ENCODE measurements around the gene LDLR.
"Not testable (repeated sequence)": the region's sequence is repeated elsewhere in the genome, so short reads cannot be mapped to it uniquely, and the experiment has no call there.

DNA sequence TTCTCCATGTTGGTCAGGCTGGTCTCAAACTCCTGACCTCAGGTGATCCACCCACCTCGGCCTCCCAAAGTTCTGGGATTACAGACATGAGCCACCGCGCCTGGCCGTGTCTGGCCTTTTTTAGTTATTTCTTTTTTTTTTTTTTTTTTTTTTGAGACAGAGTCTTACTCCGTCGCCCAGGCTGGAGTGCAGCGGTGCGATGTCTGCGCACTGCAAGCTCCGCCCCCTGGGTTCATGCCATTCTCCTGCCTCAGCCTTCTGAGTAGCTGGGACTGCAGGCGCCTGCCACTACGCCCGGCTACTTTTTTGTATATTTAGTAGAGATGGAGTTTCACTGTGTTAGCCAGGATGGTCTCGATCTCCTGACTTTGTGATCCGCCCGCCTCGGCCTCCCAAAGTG lies 32.7 kb downstream of the LDLR start:
- TF ChIP-seq, protein P1, sequence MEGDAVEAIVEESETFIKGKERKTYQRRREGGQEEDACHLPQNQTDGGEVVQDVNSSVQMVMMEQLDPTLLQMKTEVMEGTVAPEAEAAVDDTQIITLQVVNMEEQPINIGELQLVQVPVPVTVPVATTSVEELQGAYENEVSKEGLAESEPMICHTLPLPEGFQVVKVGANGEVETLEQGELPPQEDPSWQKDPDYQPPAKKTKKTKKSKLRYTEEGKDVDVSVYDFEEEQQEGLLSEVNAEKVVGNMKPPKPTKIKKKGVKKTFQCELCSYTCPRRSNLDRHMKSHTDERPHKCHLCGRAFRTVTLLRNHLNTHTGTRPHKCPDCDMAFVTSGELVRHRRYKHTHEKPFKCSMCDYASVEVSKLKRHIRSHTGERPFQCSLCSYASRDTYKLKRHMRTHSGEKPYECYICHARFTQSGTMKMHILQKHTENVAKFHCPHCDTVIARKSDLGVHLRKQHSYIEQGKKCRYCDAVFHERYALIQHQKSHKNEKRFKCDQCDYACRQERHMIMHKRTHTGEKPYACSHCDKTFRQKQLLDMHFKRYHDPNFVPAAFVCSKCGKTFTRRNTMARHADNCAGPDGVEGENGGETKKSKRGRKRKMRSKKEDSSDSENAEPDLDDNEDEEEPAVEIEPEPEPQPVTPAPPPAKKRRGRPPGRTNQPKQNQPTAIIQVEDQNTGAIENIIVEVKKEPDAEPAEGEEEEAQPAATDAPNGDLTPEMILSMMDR (IDR thresholded peaks at IDR 0.05 in 8 of 11, conservative IDR thresholded peaks at IDR 0.05 in 3 of 11), result not testable (repeated sequence)
- TF ChIP-seq POLR2A (IDR thresholded peaks at IDR 0.05), result not testable (repeated sequence)
